Measurements from ENCODE around the gene SLC66A2.

Gene SLC66A2

GRCh38 chr18:79898952-79899608 lies 52.4 kb downstream of the SLC66A2 start:
- no peak for TF ChIP-seq CTCF (IDR thresholded peaks at IDR 0.05; ENCODE audit: low read depth, low read length)
- H3K4me3 ChIP-seq (ENCODE audit: low read depth, low read length), result no peak overlapping the region

DNA sequence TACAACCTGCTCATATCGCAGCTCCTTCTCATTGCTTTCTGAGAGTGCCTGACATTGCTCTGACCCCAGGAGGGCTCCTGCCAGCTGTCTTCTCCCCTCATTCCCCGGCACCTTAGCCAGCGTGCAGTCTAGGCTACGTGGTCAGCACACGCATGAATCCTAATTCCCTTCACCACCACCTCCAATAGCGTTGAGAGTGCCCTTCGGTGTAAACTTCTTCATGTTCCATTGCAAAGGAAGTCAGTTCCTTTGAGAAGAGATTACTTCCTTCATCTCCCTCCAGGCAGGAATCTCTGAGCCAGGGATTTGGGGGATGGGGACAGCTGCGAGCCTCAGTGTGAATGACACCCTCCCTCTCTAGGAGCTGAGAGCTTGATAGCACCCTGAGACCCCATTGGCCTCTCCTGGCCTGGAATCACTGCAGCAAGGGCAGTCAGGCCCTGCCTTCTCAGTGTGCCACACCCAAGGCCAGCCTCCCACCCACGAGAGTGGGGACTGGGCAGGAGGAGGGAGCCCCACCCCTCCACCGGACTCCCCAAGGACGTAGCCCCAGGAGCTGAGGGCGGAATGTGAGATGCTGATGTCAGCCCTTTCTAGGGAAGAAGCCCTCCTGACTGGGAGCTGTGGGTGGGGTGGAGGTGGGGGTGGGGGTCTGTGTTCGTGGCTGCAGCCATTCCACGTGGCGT lies 53.4 kb downstream of the SLC66A2 start:
- H3K4me3 ChIP-seq (ENCODE audit: low read depth, low read length), result no peak overlapping the region
- no peak for TF ChIP-seq CTCF (IDR thresholded peaks at IDR 0.05; ENCODE audit: low read depth, low read length)

DNA sequence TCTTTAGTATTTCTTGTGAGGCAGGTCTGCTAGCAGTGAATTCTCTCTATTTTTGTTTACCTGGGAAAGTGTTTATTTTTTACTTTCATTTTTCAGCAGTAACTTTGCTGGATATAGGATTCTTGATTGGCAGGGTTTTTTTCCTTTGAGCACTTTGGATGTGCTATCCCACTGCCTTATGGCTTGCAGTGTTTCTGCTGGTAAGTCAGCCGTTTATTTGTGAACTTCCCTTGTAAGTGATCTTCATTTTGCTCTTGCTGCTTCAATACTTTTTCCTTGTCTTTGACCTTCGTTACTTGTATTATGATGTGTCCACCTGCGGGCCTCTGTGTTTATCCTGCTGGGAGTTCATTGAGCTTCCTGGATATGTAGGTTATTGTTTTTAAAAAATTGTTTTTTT lies 54.7 kb downstream of the SLC66A2 start:
- no peak for TF ChIP-seq CTCF (IDR thresholded peaks at IDR 0.05; ENCODE audit: low read depth, low read length)
- no peak overlapping the region for H3K4me3 ChIP-seq (ENCODE audit: low read depth, low read length)

- TF ChIP-seq CTCF (IDR thresholded peaks at IDR 0.05; ENCODE audit: low read depth, low read length), result no peak
- H3K4me3 ChIP-seq (ENCODE audit: low read depth, low read length), result no peak overlapping the region
Measured at GRCh38 chr18:79890674-79891073, 60.8 kb downstream of the SLC66A2 start.

DNA sequence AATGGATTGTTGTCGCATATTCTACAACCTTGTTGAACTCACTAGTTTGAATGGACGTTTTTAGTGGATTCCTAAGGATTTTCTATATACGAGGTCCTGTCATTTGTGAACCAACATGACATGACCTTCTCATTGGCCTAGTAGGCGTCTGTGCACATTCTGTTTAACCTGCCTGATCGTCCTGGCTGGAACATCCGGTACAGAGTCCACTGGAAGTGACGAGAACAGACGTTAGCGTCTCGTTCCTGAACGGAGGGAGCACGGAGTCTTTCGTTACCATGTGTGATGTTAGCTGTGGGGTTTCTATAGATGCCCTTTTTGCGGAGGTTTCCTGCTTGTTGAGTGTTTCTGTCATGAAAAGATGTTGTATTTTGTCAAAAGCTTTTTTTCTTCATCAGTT lies 61.9 kb downstream of the SLC66A2 start:
- no peak for TF ChIP-seq CTCF (IDR thresholded peaks at IDR 0.05; ENCODE audit: low read depth, low read length)
- no peak overlapping the region for H3K4me3 ChIP-seq (ENCODE audit: low read depth, low read length)

DNA sequence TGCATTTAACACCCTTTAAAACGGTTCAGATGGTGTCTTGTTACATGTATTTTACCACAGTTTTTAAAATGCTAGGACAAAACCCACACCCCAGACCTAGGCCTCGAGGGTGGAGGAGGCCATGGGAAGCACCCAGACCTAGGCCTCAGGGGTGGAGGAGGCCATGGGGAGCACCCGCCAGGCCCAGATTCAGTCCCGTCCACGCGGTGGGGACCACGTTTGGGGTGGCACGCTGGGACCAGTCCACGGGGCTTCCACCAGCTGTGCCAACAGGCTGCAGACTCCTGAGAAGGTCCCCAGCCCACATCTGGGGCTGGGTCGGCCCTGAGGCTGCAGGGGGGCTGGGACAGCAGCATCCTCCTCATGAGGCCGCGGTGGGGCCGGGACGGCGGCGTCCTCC lies 63.4 kb downstream of the SLC66A2 start:
- TF ChIP-seq CTCF (IDR thresholded peaks at IDR 0.05; ENCODE audit: low read depth, low read length), result no peak
- H3K4me3 ChIP-seq (ENCODE audit: low read depth, low read length), result no peak overlapping the region

GRCh38 chr18:79887181-79888000 lies 64.1 kb downstream of the SLC66A2 start:
- no peak for TF ChIP-seq CTCF (IDR thresholded peaks at IDR 0.05; ENCODE audit: low read depth, low read length)

More at GRCh38 chr18:79887181-79888000, 64.1 kb downstream of the SLC66A2 start:
- no peak overlapping the region for H3K4me3 ChIP-seq (ENCODE audit: low read depth, low read length)
